ENCODE data around the gene OR1K1. TPM values are rescaled to one million over a fixed set of nuclear protein-coding genes. Genes with fewer than 3 reads are reported as not detected.

The OR1K1 gene
- total and polyA plus RNA-seq, 9 of the 15 experiments (the other 6 are each of a cell fraction or from before 2014, with no cell fraction given) = not detected

Other genes with a start within 250 kb of the OR1K1 start
Only the 7 nearest of the 15 such genes appear.
- not detected in 2 replicates for gene OR1L3, start 125.0 kb upstream of the OR1K1 start, total RNA-seq (2014; rRNA removed)
- not detected in 2 replicates for gene OR1L3, start 125.0 kb upstream of the OR1K1 start, total RNA-seq (2014; rRNA removed; fragmentation: Illumina TruSeq; extraction: Trizol)
- gene OR1L3, start 125.0 kb upstream of the OR1K1 start, total RNA-seq (2015; rRNA removed; fragmentation: Illumina TruSeq; extraction: Trizol) = not detected in 2 replicates
- not detected in 2 replicates for gene OR1L3, start 125.0 kb upstream of the OR1K1 start, total RNA-seq (2021)
- gene OR1L3, start 125.0 kb upstream of the OR1K1 start, polyA plus RNA-seq (2011; rRNA removed) = not detected in 2 replicates
- not detected in 2 replicates for gene OR1L3, start 125.0 kb upstream of the OR1K1 start, polyA plus RNA-seq (2014; fragmentation: Illumina TruSeq; extraction: Trizol)
- not detected for gene OR1L3, start 125.0 kb upstream of the OR1K1 start, polyA plus RNA-seq (2014; fragmentation: Nextera tagmentation; extraction: Ambion mirVana)
- not detected in 2 replicates for gene OR1L3, start 125.0 kb upstream of the OR1K1 start, polyA plus RNA-seq (2014; rRNA removed)
- gene OR1L4, start 76.1 kb upstream of the OR1K1 start, total RNA-seq (2014; rRNA removed) = not detected in 2 replicates
- gene OR1L4, start 76.1 kb upstream of the OR1K1 start, total RNA-seq (2014; rRNA removed; fragmentation: Illumina TruSeq; extraction: Trizol) = not detected in 2 replicates
- not detected in 2 replicates for gene OR1L4, start 76.1 kb upstream of the OR1K1 start, total RNA-seq (2015; rRNA removed; fragmentation: Illumina TruSeq; extraction: Trizol)
- not detected in 2 replicates for gene OR1L4, start 76.1 kb upstream of the OR1K1 start, total RNA-seq (2021)
- gene OR1L4, start 76.1 kb upstream of the OR1K1 start, polyA plus RNA-seq (2011; rRNA removed) = not detected in 2 replicates
- not detected in 2 replicates for gene OR1L4, start 76.1 kb upstream of the OR1K1 start, polyA plus RNA-seq (2014; fragmentation: Illumina TruSeq; extraction: Trizol)
- not detected for gene OR1L4, start 76.1 kb upstream of the OR1K1 start, polyA plus RNA-seq (2014; fragmentation: Nextera tagmentation; extraction: Ambion mirVana)
- gene OR1L4, start 76.1 kb upstream of the OR1K1 start, polyA plus RNA-seq (2014; rRNA removed) = not detected in 2 replicates
- gene OR1L6, start 57.8 kb upstream of the OR1K1 start, total RNA-seq (2014; rRNA removed) = not detected in 2 replicates
- gene OR1L6, start 57.8 kb upstream of the OR1K1 start, total RNA-seq (2014; rRNA removed; fragmentation: Illumina TruSeq; extraction: Trizol) = not detected in 2 replicates
- not detected in 2 replicates for gene OR1L6, start 57.8 kb upstream of the OR1K1 start, total RNA-seq (2015; rRNA removed; fragmentation: Illumina TruSeq; extraction: Trizol)
- gene OR1L6, start 57.8 kb upstream of the OR1K1 start, total RNA-seq (2021) = not detected in 2 replicates
- not detected in 2 replicates for gene OR1L6, start 57.8 kb upstream of the OR1K1 start, polyA plus RNA-seq (2011; rRNA removed)
- gene OR1L6, start 57.8 kb upstream of the OR1K1 start, polyA plus RNA-seq (2014; fragmentation: Illumina TruSeq; extraction: Trizol) = not detected in 2 replicates
- not detected for gene OR1L6, start 57.8 kb upstream of the OR1K1 start, polyA plus RNA-seq (2014; fragmentation: Nextera tagmentation; extraction: Ambion mirVana)
- not detected in 2 replicates for gene OR1L6, start 57.8 kb upstream of the OR1K1 start, polyA plus RNA-seq (2014; rRNA removed)
- gene OR5C1, start 11.2 kb upstream of the OR1K1 start, total RNA-seq (2014; rRNA removed) = not detected in 2 replicates
- not detected in 2 replicates for gene OR5C1, start 11.2 kb upstream of the OR1K1 start, total RNA-seq (2014; rRNA removed; fragmentation: Illumina TruSeq; extraction: Trizol)
- not detected in 2 replicates for gene OR5C1, start 11.2 kb upstream of the OR1K1 start, total RNA-seq (2015; rRNA removed; fragmentation: Illumina TruSeq; extraction: Trizol)
- not detected in 2 replicates for gene OR5C1, start 11.2 kb upstream of the OR1K1 start, total RNA-seq (2021)
- gene OR5C1, start 11.2 kb upstream of the OR1K1 start, polyA plus RNA-seq (2011; rRNA removed) = not detected in 2 replicates
- not detected in 2 replicates for gene OR5C1, start 11.2 kb upstream of the OR1K1 start, polyA plus RNA-seq (2014; fragmentation: Illumina TruSeq; extraction: Trizol)
- not detected for gene OR5C1, start 11.2 kb upstream of the OR1K1 start, polyA plus RNA-seq (2014; fragmentation: Nextera tagmentation; extraction: Ambion mirVana)
- not detected in 2 replicates for gene OR5C1, start 11.2 kb upstream of the OR1K1 start, polyA plus RNA-seq (2014; rRNA removed)
- 20.2 and 22.7 TPM in 2 replicates for gene PDCL, start 28.5 kb downstream of the OR1K1 start, total RNA-seq (2014; rRNA removed)
- 22.0 and 24.6 TPM in 2 replicates for gene PDCL, start 28.5 kb downstream of the OR1K1 start, total RNA-seq (2014; rRNA removed; fragmentation: Illumina TruSeq; extraction: Trizol)
- gene PDCL, start 28.5 kb downstream of the OR1K1 start, total RNA-seq (2015; rRNA removed; fragmentation: Illumina TruSeq; extraction: Trizol) = 18.4 and 22.1 TPM in 2 replicates
- gene PDCL, start 28.5 kb downstream of the OR1K1 start, total RNA-seq (2021) = 16.5 and 18.7 TPM in 2 replicates
- gene PDCL, start 28.5 kb downstream of the OR1K1 start, polyA plus RNA-seq (2011; rRNA removed) = 11.4 and 14.0 TPM in 2 replicates
- 11.7 and 12.7 TPM in 2 replicates for gene PDCL, start 28.5 kb downstream of the OR1K1 start, polyA plus RNA-seq (2014; fragmentation: Illumina TruSeq; extraction: Trizol)
- 10 to 100 TPM; 18.6 to 21.7 TPM for gene PDCL, start 28.5 kb downstream of the OR1K1 start, polyA plus RNA-seq (2014; fragmentation: Nextera tagmentation; extraction: Ambion mirVana)
- gene PDCL, start 28.5 kb downstream of the OR1K1 start, polyA plus RNA-seq (2014; rRNA removed) = 12.8 and 15.0 TPM in 2 replicates
- 18.6 and 18.7 TPM in 2 replicates for gene RC3H2, start 105.2 kb downstream of the OR1K1 start, total RNA-seq (2014; rRNA removed)
- 23.2 and 28.1 TPM in 2 replicates for gene RC3H2, start 105.2 kb downstream of the OR1K1 start, total RNA-seq (2014; rRNA removed; fragmentation: Illumina TruSeq; extraction: Trizol)
- gene RC3H2, start 105.2 kb downstream of the OR1K1 start, total RNA-seq (2015; rRNA removed; fragmentation: Illumina TruSeq; extraction: Trizol) = 25.8 and 28.1 TPM in 2 replicates
- gene RC3H2, start 105.2 kb downstream of the OR1K1 start, total RNA-seq (2021) = 25.0 and 26.6 TPM in 2 replicates
- 29.5 and 35.4 TPM in 2 replicates for gene RC3H2, start 105.2 kb downstream of the OR1K1 start, polyA plus RNA-seq (2011; rRNA removed)
- gene RC3H2, start 105.2 kb downstream of the OR1K1 start, polyA plus RNA-seq (2014; fragmentation: Illumina TruSeq; extraction: Trizol) = 15.4 and 15.7 TPM in 2 replicates
- gene RC3H2, start 105.2 kb downstream of the OR1K1 start, polyA plus RNA-seq (2014; fragmentation: Nextera tagmentation; extraction: Ambion mirVana) = 1 to 10 TPM; 5.6 to 8.6 TPM
- gene RC3H2, start 105.2 kb downstream of the OR1K1 start, polyA plus RNA-seq (2014; rRNA removed) = 12.8 and 13.9 TPM in 2 replicates
- 3.1 and 3.7 TPM in 2 replicates for gene ZBTB6, start 113.2 kb downstream of the OR1K1 start, total RNA-seq (2014; rRNA removed)
- gene ZBTB6, start 113.2 kb downstream of the OR1K1 start, total RNA-seq (2014; rRNA removed; fragmentation: Illumina TruSeq; extraction: Trizol) = 6.7 and 8.0 TPM in 2 replicates
- 6.1 and 7.2 TPM in 2 replicates for gene ZBTB6, start 113.2 kb downstream of the OR1K1 start, total RNA-seq (2015; rRNA removed; fragmentation: Illumina TruSeq; extraction: Trizol)
- gene ZBTB6, start 113.2 kb downstream of the OR1K1 start, total RNA-seq (2021) = 5.0 and 5.3 TPM in 2 replicates
- 6.4 and 6.9 TPM in 2 replicates for gene ZBTB6, start 113.2 kb downstream of the OR1K1 start, polyA plus RNA-seq (2011; rRNA removed)
- gene ZBTB6, start 113.2 kb downstream of the OR1K1 start, polyA plus RNA-seq (2014; fragmentation: Illumina TruSeq; extraction: Trizol) = 4.9 and 6.3 TPM in 2 replicates
- gene ZBTB6, start 113.2 kb downstream of the OR1K1 start, polyA plus RNA-seq (2014; fragmentation: Nextera tagmentation; extraction: Ambion mirVana) = 1 to 10 TPM; 1.4 to 4.8 TPM
- gene ZBTB6, start 113.2 kb downstream of the OR1K1 start, polyA plus RNA-seq (2014; rRNA removed) = 3.9 and 4.5 TPM in 2 replicates